Left ventricle myocardium inferior (tissue), 1 donor: Measurements from ENCODE around the gene FBXO42. TPM values are rescaled to one million over a fixed set of nuclear protein-coding genes. Genes with fewer than 3 reads are reported as not detected.
A peak's percentile ranks its signal among the peaks of the same experiment; 100 is the strongest.

ENCODE experiments used
- DNase-seq: peaks from one replicate; pipeline ENCODE4 v3.0.0-alpha.2; 2020
- H3K27ac ChIP-seq: fragments of 200-600 bp; replicated peaks from 2 replicates; pipeline ENCODE4 v1.8.0; 2021
- H3K27me3 ChIP-seq: fragments of 200-600 bp; 2 replicates; pipeline ENCODE4 v1.8.0; 2021; ENCODE audit warnings: low read depth
- H3K36me3 ChIP-seq: fragments of 200-600 bp; 2 replicates; pipeline ENCODE4 v1.8.0; 2021
- H3K4me1 ChIP-seq: fragments of 200-600 bp; 2 replicates; pipeline ENCODE4 v1.8.0; 2021
- H3K4me3 ChIP-seq: fragments of 200-600 bp; 2 replicates; pipeline ENCODE4 v1.8.0; 2021; ENCODE audit warnings: mild to moderate bottlenecking, moderate library complexity
- H3K9me3 ChIP-seq: fragments of 200-600 bp; replicated peaks from 2 replicates; pipeline ENCODE4 v1.8.0; 2021
- intact Hi-C: fragments of 100-400 bp; cut with micrococcal nuclease; formaldehyde crosslinking; loops from one replicate; pipeline ENCODE4 v1.11.0; 2022
- total RNA-seq: library from RNA; stranded (reverse); fragmentation: NEBNext Ultra II Directional; extraction: Animal tissue kit (Norgen Biotek cat#: 25700); gene quantifications from one replicate; pipeline ENCODE4 v1.2.1, GENCODE V29; 2021
- TF ChIP-seq, protein P1 (sequence below): fragments of 200-600 bp; IDR thresholded peaks from 2 replicates; pipeline ENCODE4 v1.8.0; 2021; ENCODE audit warnings: antibody characterized with exemption, mild to moderate bottlenecking, borderline replicate concordance
- donor health status: DM: no; HTN: yes; CAD: no; lungs with severe emphysema.

FBXO42 gene
- total RNA-seq, 1 donor from 2014 or later = 18.6 TPM

DNA sequence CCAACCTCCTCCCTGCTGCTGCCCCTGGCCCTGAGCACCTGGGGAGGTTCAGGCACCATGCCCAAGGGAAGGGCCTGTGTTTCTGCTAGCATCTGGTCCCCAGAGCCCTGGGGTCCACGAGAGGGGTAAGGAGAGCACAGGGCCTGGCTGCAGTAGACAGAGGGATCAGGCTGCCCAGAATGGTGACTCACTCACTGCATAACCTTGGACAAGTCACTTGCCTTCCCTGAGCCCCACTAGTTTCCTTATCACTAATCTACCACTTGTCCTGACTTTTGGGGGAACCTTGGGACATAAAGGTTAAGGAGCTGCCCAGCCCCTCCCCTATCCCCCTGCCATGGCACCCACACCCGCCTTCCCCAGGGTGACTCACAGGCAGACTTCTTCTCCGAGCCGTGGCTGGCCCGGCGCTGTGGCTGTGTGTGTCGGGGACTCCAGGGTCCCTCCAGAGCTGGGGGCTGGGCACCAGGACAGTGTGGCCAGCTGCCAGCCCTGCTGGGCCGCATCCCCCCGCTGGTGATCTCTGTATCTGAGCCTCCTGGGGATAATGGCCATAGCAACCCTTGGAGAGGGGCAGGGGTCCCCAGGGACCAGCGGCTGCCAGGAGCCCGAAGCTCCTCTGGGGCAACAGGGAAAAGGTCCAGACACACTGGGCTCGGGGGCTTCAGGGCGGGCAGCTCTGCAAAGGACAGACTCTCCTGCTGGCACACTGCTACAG, 143.9 kb downstream of the FBXO42 start:
- Histone ChIP-seq H3K27ac (no peak overlapping the region), H3K9me3 (no peaks in the 10 kb centered on the region)
- DNase-seq = no peak

DNA sequence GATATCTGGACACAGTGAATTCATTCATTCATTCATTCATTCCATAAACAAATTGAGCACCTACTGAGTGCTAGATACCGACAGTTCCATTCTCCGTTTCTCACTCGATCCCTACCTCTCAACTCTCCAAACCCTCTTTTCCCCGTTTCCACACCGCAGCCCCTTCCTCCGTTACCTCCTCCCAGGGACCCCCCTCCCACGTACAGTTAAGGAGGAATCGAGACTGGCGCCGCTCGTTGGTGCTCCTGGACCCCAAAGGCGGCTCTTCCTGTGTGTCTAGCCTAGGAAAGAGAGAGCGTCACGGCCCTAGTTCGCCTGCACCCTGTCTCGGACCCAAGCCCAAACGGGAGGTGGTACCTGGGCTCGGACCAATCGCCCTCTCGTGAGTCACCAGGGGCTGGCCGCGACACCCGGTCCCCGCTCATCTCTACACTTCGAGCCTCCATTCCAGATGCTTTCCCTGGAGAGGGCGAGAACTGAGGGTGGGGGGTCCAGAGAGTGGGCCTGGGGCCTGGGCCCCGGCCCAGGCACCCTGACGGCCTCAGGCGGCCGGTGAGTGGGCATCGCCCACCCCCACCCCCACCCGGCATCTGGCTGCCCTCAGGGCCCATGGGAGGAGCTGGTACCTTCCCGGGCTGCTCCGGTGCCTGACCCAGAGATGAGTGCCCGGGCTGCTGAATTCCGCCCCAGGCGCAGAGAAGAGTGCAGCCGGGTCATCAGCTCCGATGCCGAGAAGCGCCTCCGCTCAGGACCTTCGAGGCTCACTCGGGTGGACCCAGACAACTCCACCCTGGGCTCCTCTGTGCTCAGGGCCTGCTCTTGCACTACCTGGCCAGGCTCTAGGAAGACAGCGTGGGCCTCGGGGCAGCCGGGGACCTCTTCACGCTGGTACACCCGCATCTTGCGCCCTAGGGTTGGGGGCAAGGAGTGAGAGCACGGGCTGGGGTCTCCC, 144.7 kb downstream of the FBXO42 start:
- Histone ChIP-seq H3K9me3 (no peaks in the 10 kb centered on the region), H3K27ac (peak overlapping the region; percentile 95), H3K4me1 (peaks cover 20% of the 10 kb centered on the region), H3K36me3 (no peaks in the 10 kb centered on the region), H3K27me3 (no peaks in the 10 kb centered on the region), H3K4me3 (peak overlapping the region; percentile 67)
- TF ChIP-seq, protein P1, sequence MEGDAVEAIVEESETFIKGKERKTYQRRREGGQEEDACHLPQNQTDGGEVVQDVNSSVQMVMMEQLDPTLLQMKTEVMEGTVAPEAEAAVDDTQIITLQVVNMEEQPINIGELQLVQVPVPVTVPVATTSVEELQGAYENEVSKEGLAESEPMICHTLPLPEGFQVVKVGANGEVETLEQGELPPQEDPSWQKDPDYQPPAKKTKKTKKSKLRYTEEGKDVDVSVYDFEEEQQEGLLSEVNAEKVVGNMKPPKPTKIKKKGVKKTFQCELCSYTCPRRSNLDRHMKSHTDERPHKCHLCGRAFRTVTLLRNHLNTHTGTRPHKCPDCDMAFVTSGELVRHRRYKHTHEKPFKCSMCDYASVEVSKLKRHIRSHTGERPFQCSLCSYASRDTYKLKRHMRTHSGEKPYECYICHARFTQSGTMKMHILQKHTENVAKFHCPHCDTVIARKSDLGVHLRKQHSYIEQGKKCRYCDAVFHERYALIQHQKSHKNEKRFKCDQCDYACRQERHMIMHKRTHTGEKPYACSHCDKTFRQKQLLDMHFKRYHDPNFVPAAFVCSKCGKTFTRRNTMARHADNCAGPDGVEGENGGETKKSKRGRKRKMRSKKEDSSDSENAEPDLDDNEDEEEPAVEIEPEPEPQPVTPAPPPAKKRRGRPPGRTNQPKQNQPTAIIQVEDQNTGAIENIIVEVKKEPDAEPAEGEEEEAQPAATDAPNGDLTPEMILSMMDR = no peak
- no peak for DNase-seq
- intact Hi-C loops = no loop called here

More for the DNA sequence above, 143.9 kb downstream of the FBXO42 start:
- H3K4me3 ChIP-seq = no peak overlapping the region
- TF ChIP-seq, protein P1 = no peak
- intact Hi-C loops = no loop called here
- no peaks in the 10 kb centered on the region for H3K27me3 ChIP-seq
- H3K4me1 ChIP-seq = peaks cover 20% of the 10 kb centered on the region
- H3K36me3 ChIP-seq = no peaks in the 10 kb centered on the region

DNA sequence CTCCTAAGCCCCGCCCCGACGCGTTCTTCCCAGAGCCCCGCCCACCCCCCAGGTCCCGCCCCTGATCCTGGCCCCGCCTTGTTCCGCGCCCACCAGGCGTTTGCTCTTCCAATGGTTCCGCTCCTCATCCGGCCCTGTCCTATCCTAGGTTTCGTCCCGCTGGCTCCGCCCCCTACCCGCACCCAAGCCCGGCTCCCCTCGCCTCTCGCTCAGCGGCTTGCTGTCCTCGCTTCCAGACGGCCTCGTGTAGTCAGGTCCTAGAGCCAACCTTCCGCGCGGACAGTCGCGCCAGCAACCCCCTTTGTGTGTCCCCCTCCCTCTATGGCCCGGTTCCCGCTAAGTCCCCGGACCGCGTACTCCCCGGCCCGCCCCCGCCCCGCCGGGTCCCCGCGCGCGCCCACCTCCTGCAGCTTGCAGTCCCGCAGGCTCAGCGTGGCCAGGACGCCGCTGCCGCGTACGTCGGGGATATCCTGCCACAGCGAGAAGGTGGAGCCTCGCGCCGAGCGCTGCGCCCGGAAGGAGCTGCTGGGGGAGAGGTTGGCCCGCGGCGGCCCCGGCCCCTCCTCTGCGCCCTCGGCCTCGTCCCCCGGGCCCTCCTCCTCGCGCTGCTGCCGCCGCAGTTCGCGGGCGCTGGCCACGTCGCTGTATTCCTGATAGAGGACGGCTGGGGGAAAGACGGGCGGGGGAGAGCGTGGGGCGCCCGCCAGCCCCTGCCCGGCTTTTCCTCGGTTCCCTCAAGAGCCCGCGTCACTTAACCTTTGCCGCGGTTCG, 145.5 kb downstream of the FBXO42 start:
- Histone ChIP-seq H3K36me3 (no peaks in the 10 kb centered on the region), H3K9me3 (no peaks in the 10 kb centered on the region), H3K4me1 (peaks cover 20% of the 10 kb centered on the region), H3K27ac (peak overlapping the region; percentile 95), H3K4me3 (peak overlapping the region; percentile 67), H3K27me3 (no peaks in the 10 kb centered on the region)
- peak; percentile 98 for DNase-seq
- intact Hi-C loops = no loop called here
- TF ChIP-seq, protein P1 = no peak

DNA sequence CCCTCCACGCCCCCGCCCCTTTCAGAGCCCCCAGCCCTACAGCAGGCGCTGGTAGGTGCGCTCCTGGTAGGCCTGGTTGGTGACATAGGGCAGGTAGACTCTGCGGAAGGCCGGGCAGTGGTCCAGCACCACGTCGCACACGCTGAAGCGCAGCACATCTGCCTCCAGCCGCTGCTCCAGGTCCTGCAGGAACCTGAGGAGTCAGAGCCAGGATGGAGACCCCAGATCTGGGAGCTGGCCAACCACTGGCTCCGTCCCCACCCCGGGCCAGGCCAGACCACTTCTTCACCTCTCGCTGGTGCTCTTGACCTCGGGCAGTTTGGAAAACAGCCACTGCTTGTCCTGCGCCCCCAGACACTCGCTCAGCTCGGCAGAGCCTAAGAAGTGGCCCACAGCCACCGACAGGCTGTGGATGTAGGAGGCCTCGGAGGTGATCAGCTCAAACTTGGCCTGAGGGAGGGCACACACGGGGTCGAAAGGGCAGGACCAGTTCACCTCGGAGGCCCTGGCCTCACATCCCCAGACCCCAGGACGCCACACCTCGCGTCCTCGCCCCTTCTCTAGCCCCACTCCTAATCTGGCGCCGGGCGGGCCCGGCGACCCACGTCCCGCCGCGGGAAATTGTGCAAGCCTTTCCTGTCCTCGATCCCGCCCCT, 146.3 kb downstream of the FBXO42 start:
- Histone ChIP-seq H3K27ac (peak overlapping the region; percentile 95), H3K4me1 (peaks cover 20% of the 10 kb centered on the region), H3K27me3 (no peaks in the 10 kb centered on the region), H3K4me3 (peak overlapping the region; percentile 67), H3K36me3 (peaks cover 5% of the 10 kb centered on the region), H3K9me3 (no peaks in the 10 kb centered on the region)
- no peak for DNase-seq
- intact Hi-C loops = no loop called here
- TF ChIP-seq, protein P1 = no peak

DNA sequence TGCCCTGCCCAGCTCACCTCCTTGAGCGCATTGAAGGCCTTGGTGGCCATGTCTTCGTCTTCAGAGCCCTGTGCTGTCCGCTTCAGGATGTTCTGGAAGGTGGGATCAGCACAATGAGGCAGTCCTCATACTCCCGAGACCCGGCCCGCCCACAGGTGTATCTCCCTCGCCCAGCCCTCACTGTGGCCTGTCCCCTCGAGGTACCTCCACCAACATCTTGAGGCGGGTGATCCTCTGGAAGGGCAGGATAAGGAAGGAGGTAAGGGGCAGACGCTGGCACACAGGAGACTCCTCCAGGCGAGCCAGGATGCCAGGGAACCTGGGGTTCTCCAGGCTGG, 147.0 kb downstream of the FBXO42 start:
- TF ChIP-seq, protein P1 = no peak
- H3K36me3 ChIP-seq = peaks cover 5% of the 10 kb centered on the region
- peaks cover 20% of the 10 kb centered on the region for H3K4me1 ChIP-seq
- intact Hi-C loops = no loop called here
- H3K27me3 ChIP-seq = no peaks in the 10 kb centered on the region
- no peak for DNase-seq
- H3K27ac ChIP-seq = peak overlapping the region; percentile 95
- no peaks in the 10 kb centered on the region for H3K9me3 ChIP-seq
- peak overlapping the region; percentile 67 for H3K4me3 ChIP-seq
